OCI-LY3 (cell line): ENCODE results near the gene RRAS2.
A peak's percentile ranks its signal among the peaks of the same experiment; 100 is the strongest.

Source experiments
- H2AFZ ChIP-seq: fragments of 200-600, 300-600 bp; shearing (Covaris generic); 2 replicates; pipeline ENCODE4 v1.6.0; 2014; ENCODE audit warnings: antibody characterized with exemption, low read depth, low read length
- H3K27ac ChIP-seq: fragments of 200-600, 300-600 bp; sonication (generic); 2 replicates; pipeline ENCODE4 v1.5.1; 2014; ENCODE audit warnings: mild to moderate bottlenecking, low read length, moderate library complexity, mixed read lengths
- H3K27me3 ChIP-seq: fragments of 200-600, 300-600 bp; sonication (generic); 2 replicates; pipeline ENCODE4 v1.6.1; 2014; ENCODE audit warnings: low read depth, low read length, mixed read lengths
- H3K36me3 ChIP-seq: fragments of 200-600, 300-600 bp; sonication (generic); replicated peaks from 2 replicates; pipeline ENCODE3; 2014; ENCODE audit warnings: low read depth, low read length, mixed read lengths
- H3K4me1 ChIP-seq: fragments of 300-600, 200-600 bp; sonication (generic); 2 replicates; pipeline ENCODE4 v1.6.1; 2014; ENCODE audit warnings: low read length, mixed read lengths
- H3K4me2 ChIP-seq: fragments of 200-600, 300-600 bp; sonication (generic); 2 replicates; pipeline ENCODE4 v1.6.1; 2014; ENCODE audit warnings: low read length, mixed read lengths
- H3K4me3 ChIP-seq: fragments of 300-600, 200-600 bp; sonication (generic); 2 replicates; pipeline ENCODE4 v1.5.1; 2014; ENCODE audit warnings: antibody characterized with exemption, mild to moderate bottlenecking, low read length, moderate library complexity
- H3K79me2 ChIP-seq: fragments of 300-600, 200-600 bp; shearing (Covaris generic); 2 replicates; pipeline ENCODE4 v1.6.1; 2014; ENCODE audit warnings: mild to moderate bottlenecking, low read length, mixed read lengths
- H3K9ac ChIP-seq: fragments of 300-600, 200-600 bp; shearing (Covaris generic); 2 replicates; pipeline ENCODE4 v1.6.0; 2014; ENCODE audit warnings: mild to moderate bottlenecking, low read length, moderate library complexity
- H3K9me3 ChIP-seq: fragments of 200-600, 300-600 bp; shearing (Covaris generic); 2 replicates; pipeline ENCODE4 v1.6.1; 2014; ENCODE audit warnings: low read length, mixed read lengths; ENCODE audit not compliant: insufficient read depth
- H4K20me1 ChIP-seq: fragments of 200-600, 300-600 bp; sonication (generic); 2 replicates; pipeline ENCODE4 v1.6.1; 2016; ENCODE audit warnings: low read length, mixed read lengths; ENCODE audit not compliant: insufficient read depth
- EZH2phosphoT487 ChIP-seq: fragments of 200-600 bp; shearing (Covaris generic); IDR thresholded peaks from 2 replicates; pipeline ENCODE4 v1.6.1; 2018; ENCODE audit warnings: antibody characterized with exemption, mixed run types, low read depth
- TF ChIP-seq, protein P1 (sequence below): fragments of 200-600, 300-600 bp; sonication (generic); IDR thresholded peaks from 2 replicates; pipeline ENCODE4 v1.5.1; 2014; ENCODE audit warnings: antibody characterized with exemption, low read length, low read depth

RRAS2 gene

DNA sequence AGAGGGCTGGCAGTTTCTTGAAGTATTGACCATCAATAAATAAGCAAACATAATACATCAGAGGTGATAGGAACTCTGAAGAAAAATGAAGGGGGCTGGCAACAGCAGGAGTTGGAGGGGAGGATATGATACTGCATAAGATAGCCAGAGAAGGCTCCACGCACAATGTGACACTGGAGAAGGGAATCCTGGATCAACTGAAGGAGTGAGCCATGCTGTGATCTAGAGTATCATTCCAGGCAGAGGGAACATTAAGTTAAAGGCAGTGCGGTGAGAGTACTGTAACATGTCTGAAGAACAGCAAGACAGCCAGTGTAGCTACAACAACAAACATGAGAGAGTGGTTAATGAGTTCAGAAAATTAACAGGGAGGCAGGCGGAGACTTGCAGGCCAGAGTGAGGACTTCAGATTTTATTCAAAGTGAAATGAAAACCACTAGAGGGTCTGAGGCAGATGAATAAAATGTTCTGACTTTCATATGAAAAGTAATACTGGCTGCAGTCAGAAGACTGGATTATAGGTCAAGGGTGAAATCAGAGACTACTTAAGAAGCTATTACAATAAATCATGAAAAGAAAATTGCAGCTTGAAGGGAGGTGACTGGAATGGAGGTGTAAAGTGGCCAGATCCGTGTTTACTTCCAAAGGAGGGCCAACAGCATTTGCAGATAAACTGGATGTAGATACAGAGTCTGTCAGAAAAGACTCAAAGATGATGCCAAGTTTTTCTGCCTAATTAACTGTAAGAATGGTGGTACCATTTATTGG, 49.4 kb downstream of the RRAS2 start:
- H2AFZ ChIP-seq = no peak overlapping the region
- H3K4me3 ChIP-seq = peak overlapping the region; percentile 63
- no peaks in the 10 kb centered on the region for H4K20me1 ChIP-seq
- H3K4me2 ChIP-seq = peak overlapping the region; percentile 81
- no peaks in the 10 kb centered on the region for H3K9me3 ChIP-seq
- H3K36me3 ChIP-seq = no peaks in the 10 kb centered on the region
- H3K27me3 ChIP-seq = no peaks in the 10 kb centered on the region
- H3K9ac ChIP-seq = peak overlapping the region; percentile 58
- H3K79me2 ChIP-seq = peaks cover 84% of the 10 kb centered on the region
- TF ChIP-seq, protein P1, sequence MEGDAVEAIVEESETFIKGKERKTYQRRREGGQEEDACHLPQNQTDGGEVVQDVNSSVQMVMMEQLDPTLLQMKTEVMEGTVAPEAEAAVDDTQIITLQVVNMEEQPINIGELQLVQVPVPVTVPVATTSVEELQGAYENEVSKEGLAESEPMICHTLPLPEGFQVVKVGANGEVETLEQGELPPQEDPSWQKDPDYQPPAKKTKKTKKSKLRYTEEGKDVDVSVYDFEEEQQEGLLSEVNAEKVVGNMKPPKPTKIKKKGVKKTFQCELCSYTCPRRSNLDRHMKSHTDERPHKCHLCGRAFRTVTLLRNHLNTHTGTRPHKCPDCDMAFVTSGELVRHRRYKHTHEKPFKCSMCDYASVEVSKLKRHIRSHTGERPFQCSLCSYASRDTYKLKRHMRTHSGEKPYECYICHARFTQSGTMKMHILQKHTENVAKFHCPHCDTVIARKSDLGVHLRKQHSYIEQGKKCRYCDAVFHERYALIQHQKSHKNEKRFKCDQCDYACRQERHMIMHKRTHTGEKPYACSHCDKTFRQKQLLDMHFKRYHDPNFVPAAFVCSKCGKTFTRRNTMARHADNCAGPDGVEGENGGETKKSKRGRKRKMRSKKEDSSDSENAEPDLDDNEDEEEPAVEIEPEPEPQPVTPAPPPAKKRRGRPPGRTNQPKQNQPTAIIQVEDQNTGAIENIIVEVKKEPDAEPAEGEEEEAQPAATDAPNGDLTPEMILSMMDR = no peak
- H3K4me1 ChIP-seq = peaks cover 83% of the 10 kb centered on the region
- H3K27ac ChIP-seq = peak overlapping the region; percentile 86

DNA sequence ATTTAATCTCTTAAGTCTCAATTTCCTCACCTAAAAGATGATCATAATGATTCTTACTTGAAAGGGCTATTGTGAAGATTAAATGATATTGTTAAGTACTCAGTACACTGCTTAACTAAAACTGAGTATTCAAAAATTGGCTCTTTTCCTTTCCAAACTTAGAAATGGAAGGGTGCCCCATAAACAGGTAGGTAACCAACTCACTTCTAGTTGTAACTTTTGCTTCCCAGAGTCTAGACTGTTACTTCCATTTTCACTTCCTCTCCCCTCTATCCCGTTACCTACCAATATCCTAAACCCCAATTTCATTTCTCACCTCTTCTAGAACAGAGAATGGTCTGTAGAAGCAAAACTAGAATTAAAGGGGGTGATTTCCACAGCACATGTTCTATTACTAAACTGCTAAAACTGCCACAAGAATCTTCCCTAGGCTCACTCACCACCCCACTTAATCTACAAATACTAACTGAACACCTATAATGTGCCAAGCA, 50.0 kb downstream of the RRAS2 start:
- Histone ChIP-seq H3K4me3 (peak overlapping the region; percentile 63), H3K9ac (peak overlapping the region; percentile 58), H3K4me1 (peaks cover 77% of the 10 kb centered on the region), H3K36me3 (no peaks in the 10 kb centered on the region), H4K20me1 (0 out of 2 replicates have a peak, but pooled peaks cover 2% of the 10 kb centered on the region), H3K79me2 (peaks cover 88% of the 10 kb centered on the region), H3K9me3 (no peaks in the 10 kb centered on the region), H3K27me3 (no peaks in the 10 kb centered on the region), H2AFZ (no peak overlapping the region), H3K27ac (peak overlapping the region; percentile 86), H3K4me2 (peak overlapping the region; percentile 81)
- no peak for TF ChIP-seq EZH2phosphoT487
- TF ChIP-seq, protein P1 = no peak

DNA sequence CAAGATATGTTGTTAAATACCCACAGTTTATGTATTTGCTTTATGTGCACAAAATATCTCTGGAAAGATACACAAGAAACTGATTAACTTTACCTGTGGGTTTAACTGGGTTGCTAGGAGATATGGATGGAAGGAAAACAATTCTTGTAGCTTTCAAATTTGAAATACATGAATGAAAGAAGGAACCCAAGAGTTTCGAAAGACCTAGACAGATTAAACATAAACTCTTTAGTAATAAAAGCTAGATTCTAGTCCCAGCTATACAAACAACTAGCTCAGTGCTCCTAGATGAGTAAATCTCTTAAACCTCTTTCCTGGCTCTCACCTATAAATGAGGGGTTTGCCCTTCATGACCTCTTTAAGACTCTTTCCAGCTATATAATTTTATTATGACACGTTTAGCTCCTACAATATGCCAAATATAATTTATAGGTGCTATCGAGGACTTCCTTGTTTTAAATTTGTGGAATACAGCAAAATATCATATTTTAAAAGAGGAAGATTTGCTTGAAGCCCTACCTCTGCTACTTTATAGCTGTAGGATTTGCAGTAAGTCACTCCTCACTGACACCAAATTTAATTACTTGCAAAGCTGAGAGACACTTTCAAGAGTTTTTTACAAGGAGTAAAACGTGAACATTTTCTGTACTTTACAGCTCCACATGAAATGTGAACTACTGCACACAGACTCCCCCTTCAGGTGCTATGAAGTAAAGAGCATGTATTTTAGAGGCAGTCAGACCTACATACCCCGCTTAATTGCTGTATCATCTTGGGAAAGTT, 50.7 kb downstream of the RRAS2 start:
- peak overlapping the region; percentile 81 for H3K4me2 ChIP-seq
- H3K9ac ChIP-seq = peak overlapping the region; percentile 58
- no peaks in the 10 kb centered on the region for H3K27me3 ChIP-seq
- 0 out of 2 replicates have a peak, but pooled peaks cover 3% of the 10 kb centered on the region for H4K20me1 ChIP-seq
- no peaks in the 10 kb centered on the region for H3K9me3 ChIP-seq
- peak overlapping the region; percentile 63 for H3K4me3 ChIP-seq
- H3K36me3 ChIP-seq = no peaks in the 10 kb centered on the region
- TF ChIP-seq, protein P1 = peak; percentile 74
- no peak for TF ChIP-seq EZH2phosphoT487
- H3K79me2 ChIP-seq = peaks cover 88% of the 10 kb centered on the region
- peaks cover 71% of the 10 kb centered on the region for H3K4me1 ChIP-seq
- H2AFZ ChIP-seq = no peak overlapping the region
- H3K27ac ChIP-seq = peak overlapping the region; percentile 86

DNA sequence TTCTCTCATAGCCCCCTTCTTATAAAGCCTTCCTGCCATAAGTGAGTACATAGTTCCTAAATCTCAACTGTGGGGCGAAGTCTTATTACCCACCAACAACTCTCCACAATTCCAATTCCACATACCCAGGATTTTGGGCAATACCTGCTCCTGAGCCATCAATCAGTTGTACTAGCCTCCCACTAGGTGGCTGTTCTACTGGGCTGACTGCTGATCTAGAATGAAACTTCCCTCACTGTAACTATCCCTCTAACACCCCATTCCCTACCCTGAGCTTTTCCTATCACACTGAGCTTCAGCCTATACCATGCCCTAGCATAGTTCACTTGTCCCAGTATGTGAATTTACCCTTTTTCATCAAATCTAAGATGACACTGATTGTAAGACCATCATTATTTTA, 52.5 kb downstream of the RRAS2 start:
- Histone ChIP-seq H4K20me1 (peaks cover 8% of the 10 kb centered on the region; the same call in 1 of the 2 replicates), H3K4me3 (no peak overlapping the region), H3K79me2 (peaks cover 85% of the 10 kb centered on the region), H3K9ac (no peak overlapping the region), H3K36me3 (no peaks in the 10 kb centered on the region), H3K9me3 (no peaks in the 10 kb centered on the region), H3K4me2 (no peak overlapping the region), H2AFZ (no peak overlapping the region), H3K27me3 (no peaks in the 10 kb centered on the region), H3K27ac (no peak overlapping the region), H3K4me1 (peaks cover 53% of the 10 kb centered on the region)
- TF ChIP-seq EZH2phosphoT487 = no peak
- TF ChIP-seq, protein P1 = peak; percentile 38
